Stimulated activated CD4-positive, alpha-beta T cell treated with anti-CD3 and anti-CD28 coated beads, Interleukin-1b, Interleukin-23, amount 100 ng/mL, for 4 hours (primary cell): ENCODE data around the gene FAM170B.

Experiments
- DNase-seq, 2 donors: peaks; one replicate each; pipeline ENCODE4 v3.0.0-alpha.2; 2020; ENCODE audit warnings: low read depth in 2 of 2

Gene FAM170B

DNA sequence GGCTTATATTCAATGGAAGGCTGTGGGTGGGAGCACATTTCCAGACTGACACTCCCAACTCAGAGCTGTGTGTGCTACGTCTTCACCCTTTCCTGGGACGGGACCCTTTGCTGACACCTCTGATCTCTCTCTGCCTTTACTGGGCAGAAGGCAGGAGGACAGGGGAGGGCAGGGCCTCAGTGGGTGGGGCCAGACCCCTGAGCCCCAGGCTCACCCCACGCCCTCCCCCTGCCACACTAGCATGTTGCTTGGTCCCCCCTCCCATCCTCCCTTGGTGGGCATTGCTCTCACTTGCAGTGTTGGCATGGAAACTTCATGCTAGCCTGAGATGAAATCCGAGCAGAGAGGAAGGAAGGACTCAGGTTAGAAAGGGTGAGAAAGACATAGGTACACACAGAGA, 36.0 kb upstream of the FAM170B start:
- DNase-seq: no peak

DNA sequence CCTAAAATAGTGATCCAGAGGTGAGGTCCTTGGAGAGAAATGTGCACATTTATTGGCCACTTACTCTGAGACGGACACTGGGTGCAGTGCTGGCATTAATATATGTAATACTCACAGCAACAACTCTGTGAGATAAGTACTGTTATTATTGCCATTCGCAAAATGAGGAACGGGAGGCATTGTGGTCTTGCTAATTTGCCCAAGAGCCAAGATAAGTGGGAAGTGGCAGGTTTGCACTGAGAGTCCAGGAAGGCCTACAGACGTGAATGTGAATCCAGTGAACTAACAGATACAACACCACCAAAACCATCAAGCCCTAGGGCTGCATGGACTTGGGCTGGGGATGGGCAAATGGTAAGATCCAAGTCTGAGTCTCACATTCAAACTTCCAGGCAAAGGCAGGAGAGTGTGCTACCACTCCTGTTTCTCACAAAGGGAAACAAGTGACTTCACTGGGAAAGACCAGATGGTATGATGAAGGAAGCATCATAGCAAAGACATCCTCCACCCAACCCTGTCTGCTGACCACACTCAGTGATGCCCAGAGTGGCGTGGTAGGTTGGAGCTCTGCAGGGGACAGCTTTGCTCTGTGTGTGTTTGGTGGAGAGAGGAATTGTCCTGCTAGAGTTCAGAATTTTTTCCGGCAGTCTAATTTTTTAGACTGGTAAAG, 35.1 kb upstream of the FAM170B start:
- DNase-seq: no peak

- no peak for DNase-seq
Observed at GRCh38 chr10:49168171-49168540, 34.3 kb upstream of the FAM170B start.

DNA sequence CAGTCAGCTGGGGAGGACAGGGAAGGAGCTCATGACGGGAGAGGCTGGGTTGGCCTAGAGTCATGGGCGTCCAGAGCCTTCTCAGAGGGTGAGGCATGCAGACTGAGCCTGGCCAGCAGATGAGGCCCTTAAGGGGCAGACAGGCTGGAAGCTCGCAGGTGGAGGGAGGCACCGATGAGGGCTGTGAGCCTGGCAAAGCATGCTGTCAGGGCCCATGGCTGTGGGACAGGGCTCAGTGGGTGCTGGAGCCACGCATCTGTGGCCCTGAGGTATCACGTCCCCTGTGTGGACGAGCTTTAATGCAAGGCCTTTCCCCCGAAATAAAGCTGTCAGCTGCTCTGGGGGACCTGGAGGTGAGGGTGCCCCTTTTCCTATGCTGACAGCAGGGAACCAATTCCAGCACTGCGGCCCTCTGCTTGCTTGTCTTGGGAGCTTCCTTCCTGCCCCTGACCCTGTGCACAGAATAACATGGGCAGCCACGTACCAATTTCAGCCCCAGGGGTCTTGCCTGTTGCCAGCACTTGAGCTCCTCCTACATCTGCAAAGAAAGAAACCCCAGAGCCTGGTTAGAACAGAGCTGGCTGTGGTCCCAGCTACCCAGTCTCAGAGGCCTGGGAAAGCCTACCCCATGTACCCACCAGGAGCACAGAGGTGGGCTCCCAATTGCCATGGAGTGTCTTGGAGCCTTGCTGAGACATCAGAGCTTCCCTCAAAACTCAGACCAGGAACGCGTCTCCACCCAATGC, 33.8 kb upstream of the FAM170B start:
- no peak for DNase-seq

GRCh38 chr10:49166484-49167400, 32.9 kb upstream of the FAM170B start:
- DNase-seq: no peak

- DNase-seq: no peak
Observed at GRCh38 chr10:49165821-49166483, 32.1 kb upstream of the FAM170B start.

GRCh38 chr10:49165259-49165658, 31.4 kb upstream of the FAM170B start:
- DNase-seq: no peak

DNA sequence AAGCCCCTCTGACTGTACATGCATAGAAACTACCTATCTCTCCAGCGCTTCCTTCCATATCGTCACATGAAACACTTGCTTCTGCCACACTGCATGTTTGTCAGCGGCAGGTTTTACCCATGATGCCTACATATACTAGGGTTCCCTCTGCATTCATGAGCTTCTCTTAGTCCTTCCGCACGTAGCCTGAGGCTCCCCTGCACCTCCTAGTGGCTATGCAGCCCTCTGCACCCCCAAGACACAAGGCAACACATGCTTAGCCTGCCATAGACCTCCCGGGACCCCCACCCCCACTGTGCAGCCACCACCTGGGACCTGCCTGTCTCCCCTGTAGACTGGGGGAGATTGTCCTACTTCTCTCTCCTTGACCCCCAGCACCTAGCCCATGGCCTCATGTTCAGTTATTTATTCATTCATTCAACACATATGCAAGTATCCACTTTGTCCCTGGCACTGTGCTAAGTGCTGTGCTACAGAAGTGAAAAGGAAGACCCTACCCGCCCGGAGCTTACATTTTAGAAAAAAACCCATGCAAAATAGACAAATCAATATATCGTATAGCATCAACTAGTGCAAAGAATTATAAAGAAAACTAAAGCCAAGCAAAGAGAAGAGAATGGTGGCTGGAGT, 30.9 kb upstream of the FAM170B start:
- no peak for DNase-seq

DNA sequence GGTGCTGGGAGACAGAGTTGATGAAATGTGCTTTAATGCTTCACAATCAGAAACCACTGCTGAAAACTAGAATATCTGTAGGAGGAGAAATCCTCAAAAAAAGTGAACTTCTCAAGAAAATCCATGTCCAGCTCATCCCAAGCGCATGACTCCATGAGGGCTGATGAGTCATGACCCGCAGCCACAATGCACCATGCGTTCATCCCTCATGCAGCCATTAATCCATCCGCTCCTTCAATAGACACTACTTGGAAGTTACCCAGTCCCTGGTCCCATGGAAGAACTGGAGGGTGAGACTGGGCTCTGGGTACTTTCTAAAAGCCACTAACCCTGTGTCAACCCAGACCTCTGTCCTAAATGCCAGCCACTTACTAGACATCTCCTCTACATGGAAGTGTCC, 29.9 kb upstream of the FAM170B start:
- DNase-seq: no peak

- DNase-seq: no peak
Observed at GRCh38 chr10:49162761-49163310, 29.0 kb upstream of the FAM170B start.

DNA sequence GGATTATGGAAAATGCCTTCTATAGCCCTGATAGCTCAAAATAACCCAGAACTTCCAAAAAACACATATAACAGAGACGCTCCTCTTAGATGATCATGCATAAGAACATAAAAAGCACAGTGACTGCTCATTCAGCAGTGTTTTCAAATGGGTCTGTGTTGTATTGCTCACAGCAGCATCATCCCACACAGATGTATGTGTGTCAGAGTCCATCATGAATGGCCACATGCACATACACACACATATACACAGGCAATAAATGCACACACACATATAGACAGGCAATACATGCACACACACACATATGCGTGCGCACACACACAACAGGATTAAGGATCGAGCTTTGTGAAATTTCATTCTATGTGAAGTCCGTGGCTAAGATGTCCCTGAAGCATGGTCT, 28.2 kb upstream of the FAM170B start:
- DNase-seq: no peak

DNA sequence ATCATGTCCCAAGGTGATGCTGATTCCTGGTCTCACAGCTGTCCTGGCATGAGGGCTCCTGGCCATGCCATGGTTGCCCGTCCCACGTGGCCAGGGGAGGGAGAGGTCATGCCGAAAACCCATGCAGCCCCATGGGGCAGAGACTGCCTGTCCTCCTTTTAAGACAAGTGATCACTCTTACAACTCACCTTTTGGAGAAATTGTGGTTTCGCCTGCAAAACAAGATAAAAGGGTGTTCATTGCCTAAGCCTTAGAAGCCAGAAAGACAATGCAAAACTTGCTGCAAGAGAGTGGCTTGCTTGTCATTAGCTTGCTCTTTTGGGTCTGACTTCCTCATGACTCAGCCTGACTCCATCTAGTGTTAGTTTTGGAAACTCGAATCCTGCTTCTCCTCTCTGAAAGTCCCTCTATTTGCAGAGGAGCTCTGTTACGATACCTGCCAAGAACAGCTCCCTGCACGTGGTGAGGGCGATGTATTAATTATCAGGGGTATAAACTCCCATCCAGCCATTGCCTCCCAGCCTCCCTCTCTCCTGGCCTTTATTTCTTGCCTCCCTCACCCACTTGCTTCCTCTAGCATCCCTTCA, 27.7 kb upstream of the FAM170B start:
- no peak for DNase-seq

GRCh38 chr10:49160814-49161213, 27.0 kb upstream of the FAM170B start:
- no peak for DNase-seq

DNA sequence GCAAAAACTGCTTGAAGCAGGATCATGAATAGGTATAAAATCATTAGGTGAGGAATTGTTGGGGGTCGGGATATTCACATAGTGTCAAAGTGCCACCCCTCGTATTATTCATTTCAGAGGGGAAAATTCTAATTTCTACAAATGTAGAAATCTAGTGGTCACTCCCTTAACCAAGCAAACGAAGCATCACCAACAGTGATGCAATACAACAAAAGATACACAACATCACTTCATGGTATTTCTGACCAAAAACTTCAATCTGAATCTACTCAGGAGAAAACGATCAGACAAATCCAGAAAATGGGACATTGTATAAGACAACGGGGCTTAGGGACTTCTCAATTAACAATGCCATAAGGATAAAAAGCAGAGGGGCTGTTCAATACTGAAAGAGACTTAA, 26.3 kb upstream of the FAM170B start:
- DNase-seq: no peak

- DNase-seq: no peak
Observed at GRCh38 chr10:49158915-49159314, 25.1 kb upstream of the FAM170B start.

- no peak for DNase-seq
Observed at GRCh38 chr10:49158404-49158803, 24.6 kb upstream of the FAM170B start.

DNA sequence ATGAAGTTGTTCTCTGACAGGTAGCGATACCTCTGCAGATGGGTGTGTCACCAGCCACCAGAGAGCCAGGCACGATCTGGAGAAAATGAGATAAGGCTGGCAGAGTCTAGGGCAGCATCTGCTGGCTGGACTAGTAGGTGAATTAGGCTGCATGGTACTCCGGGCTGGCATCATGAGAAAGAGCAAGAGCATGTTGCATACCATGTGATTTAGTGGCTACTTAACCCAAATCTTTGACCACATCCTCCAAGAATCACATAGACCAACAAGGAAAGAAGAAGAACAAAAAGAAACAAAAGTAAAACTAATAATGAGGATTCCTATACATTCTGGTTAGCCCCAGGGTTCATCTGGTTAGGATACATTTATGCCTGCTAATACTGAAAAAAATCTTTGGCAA, 23.4 kb upstream of the FAM170B start:
- DNase-seq: no peak

- DNase-seq: no peak
Observed at GRCh38 chr10:49154641-49155040, 20.8 kb upstream of the FAM170B start.

- no peak for DNase-seq
Observed at GRCh38 chr10:49153971-49154370, 20.1 kb upstream of the FAM170B start.

- no peak for DNase-seq
Observed at GRCh38 chr10:49153115-49153514, 19.3 kb upstream of the FAM170B start.

GRCh38 chr10:49152663-49153062, 18.8 kb upstream of the FAM170B start:
- DNase-seq: no peak
